ENCODE data around the gene C11orf98.
A peak's percentile ranks its signal among the peaks of the same experiment; 100 is the strongest.
"Not testable (repeated sequence)": the region's sequence is repeated elsewhere in the genome, so short reads cannot be mapped to it uniquely, and the experiment has no call there.

The C11orf98 gene

DNA sequence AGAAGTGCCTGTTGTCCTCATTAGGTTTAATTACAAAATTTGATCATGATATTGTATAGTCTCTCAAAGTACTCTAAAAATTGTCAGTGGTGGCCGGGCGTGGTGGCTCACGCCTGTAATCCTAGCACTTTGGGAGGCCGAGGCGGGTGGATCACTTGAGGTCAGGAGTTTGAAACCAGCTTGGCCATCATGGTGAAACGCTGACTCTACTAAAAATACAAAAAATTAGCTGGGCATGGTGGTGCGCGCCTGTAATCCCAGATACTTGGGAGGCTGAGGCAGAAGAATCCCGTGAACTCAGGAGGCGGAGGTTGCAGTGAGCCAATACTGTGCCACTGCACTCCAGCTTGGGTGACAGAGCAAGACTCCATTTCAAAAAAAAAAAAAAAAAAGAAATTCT is 10.4 kb upstream of the C11orf98 start:
- not testable (repeated sequence) for DNase-seq, H3K9me3 Mint-ChIP-seq, ATAC-seq, H3K27me3 Mint-ChIP-seq, H3K4me3 Mint-ChIP-seq, H3K27ac Mint-ChIP-seq
- H3K36me3 Mint-ChIP-seq (ENCODE audit: low read depth) = peaks cover 49% of the 10 kb centered on the region
- peaks cover 61% of the 10 kb centered on the region for H3K4me1 Mint-ChIP-seq

DNA sequence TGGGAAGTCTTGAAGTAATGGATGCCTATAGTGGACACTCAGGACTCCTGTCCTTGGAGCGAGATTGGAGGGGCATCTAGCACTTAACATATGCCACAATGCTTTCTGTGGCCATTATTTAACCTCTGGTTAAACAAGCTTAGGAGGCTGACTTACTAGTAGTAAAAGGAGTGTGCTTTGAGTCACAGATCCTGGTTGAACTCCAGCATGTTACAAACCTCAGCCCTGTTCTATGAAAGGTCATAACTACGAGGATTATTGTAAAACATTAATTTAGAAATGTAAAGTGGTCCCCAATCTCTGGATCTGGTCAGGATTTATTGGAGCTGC is 8.2 kb upstream of the C11orf98 start:
- Mint-ChIP-seq H3K9me3 (no peaks in the 10 kb centered on the region), H3K4me1 (peaks cover 63% of the 10 kb centered on the region), H3K36me3 (ENCODE audit: low read depth) (peaks cover 62% of the 10 kb centered on the region), H3K27me3 (no peaks in the 10 kb centered on the region), H3K4me3 (peak overlapping the region; percentile 95), H3K27ac (peak overlapping the region; percentile 97)
- no peak for ATAC-seq
- DNase-seq = no peak

DNA sequence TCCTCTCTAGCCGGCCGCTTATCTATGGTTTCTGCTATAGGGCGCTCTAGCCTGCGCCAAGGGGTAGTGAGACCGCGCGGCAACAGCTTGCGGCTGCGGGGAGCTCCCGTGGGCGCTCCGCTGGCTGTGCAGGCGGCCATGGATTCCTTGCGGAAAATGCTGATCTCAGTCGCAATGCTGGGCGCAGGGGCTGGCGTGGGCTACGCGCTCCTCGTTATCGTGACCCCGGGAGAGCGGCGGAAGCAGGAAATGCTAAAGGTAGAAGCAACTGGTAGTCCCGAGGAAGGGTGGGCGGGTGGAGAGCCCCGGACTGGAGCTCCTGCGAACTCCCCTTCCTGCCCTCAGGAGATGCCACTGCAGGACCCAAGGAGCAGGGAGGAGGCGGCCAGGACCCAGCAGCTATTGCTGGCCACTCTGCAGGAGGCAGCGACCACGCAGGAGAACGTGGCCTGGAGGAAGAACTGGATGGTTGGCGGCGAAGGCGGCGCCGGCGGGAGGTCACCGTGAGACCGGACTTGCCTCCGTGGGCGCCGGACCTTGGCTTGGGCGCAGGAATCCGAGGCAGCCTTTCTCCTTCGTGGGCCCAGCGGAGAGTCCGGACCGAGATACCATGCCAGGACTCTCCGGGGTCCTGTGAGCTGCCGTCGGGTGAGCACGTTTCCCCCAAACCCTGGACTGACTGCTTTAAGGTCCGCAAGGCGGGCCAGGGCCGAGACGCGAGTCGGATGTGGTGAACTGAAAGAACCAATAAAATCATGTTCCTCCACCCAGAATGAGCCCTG is 6.8 kb upstream of the C11orf98 start, which contains the start of the genes LBHD1 and UQCC3:
TSS of gene LBHD1 (minus strand) at position 660 of the 782 bp plus-strand sequence. CDS start 2,236 bp downstream, outside the sequence.
TSS of gene UQCC3 (plus strand) at position 66 of the 782 bp plus-strand sequence. CDS start at position 139, 73 bp downstream.
- ATAC-seq = peak; percentile 92
- Mint-ChIP-seq H3K36me3 (ENCODE audit: low read depth) (peaks cover 57% of the 10 kb centered on the region), H3K27ac (peak within 1 kb of the TSS; percentile 97), H3K9me3 (no peaks in the 10 kb centered on the region), H3K27me3 (no peaks in the 10 kb centered on the region), H3K4me1 (peaks cover 63% of the 10 kb centered on the region), H3K4me3 (peak within 1 kb of the TSS; percentile 95)
- DNase-seq = peak; percentile 86

DNA sequence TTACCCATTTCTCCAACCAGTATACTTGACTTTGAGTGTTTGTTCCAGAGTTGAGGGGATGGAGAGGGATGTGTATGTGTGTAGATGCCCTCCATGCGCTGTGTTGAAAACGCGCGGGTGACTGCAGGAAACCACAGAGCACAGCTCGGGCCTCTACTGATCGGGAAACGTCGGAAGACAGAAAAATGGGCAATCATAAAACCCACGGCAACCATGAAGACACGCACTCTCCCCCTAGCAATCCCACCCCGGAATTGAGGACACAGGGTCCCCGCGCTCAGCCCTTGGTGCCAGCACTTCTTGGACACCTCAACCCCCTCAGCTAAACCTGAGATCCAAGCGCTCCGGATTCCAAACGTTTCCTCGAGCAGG is 6.2 kb upstream of the C11orf98 start:
- DNase-seq = no peak
- Mint-ChIP-seq H3K4me3 (peak overlapping the region; percentile 95), H3K4me1 (peaks cover 63% of the 10 kb centered on the region), H3K27me3 (no peaks in the 10 kb centered on the region), H3K27ac (peak overlapping the region; percentile 97), H3K9me3 (no peaks in the 10 kb centered on the region), H3K36me3 (ENCODE audit: low read depth) (peaks cover 61% of the 10 kb centered on the region)
- ATAC-seq = no peak

DNA sequence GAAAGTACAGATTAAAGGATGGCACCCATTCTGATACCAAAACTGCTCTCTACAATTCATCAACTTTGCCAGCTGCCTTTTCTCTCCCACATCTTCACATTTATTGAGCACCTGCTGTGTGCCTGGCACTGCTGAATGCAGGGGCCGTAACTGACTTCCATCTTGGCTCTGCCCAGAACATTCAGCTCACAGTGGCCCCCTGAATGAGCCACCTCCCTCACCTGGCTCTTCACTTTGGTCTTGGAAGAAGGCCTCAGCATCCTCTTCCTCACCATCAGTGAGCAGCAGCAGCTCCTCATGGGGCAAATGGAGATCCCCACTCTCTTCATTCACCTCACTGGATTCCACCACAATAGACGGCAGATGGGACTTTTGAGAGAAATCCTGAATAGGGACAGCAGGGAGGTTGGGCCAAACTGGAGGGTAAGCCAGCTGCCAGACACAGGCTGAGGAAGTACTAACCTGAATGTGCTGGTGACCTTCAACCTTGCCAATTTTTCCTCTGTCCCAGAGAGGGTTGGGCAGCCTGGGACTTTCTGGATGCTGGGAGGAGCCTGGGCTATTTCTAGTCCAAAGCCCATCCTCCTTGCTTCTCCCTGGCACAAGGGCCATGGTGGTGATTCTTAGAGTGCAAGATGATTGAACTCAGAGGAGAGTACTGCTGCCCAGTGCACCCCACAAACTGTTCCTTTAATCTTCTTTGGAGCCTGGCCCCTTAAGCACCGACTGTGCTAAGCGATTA is 4.6 kb upstream of the C11orf98 start:
- H3K4me1 Mint-ChIP-seq = peaks cover 65% of the 10 kb centered on the region
- ATAC-seq = no peak
- H3K9me3 Mint-ChIP-seq = no peaks in the 10 kb centered on the region

DNA sequence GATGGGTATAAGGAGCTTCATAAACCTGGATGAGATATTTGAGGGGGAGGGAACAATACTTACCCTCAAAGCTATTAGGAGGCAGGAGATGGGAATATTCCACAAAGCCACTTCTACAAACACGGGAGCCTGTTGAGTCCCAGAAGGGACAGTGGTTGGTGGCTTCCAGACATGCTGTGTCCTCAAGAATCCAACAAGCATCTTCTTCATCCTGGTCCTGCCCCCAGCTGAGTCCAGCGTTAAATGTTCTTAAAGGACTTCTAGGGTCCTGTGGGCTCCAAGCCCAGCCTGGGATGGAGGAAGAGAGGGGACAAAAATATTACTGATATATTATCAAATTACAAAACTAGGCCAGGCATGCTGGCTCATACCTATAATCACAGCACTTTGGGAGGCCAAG is 2.5 kb upstream of the C11orf98 start:
- Mint-ChIP-seq H3K27me3 (peaks cover 2% of the 10 kb centered on the region), H3K36me3 (ENCODE audit: low read depth) (peaks cover 71% of the 10 kb centered on the region), H3K4me1 (peaks cover 62% of the 10 kb centered on the region), H3K27ac (peak overlapping the region; percentile 99), H3K9me3 (no peaks in the 10 kb centered on the region), H3K4me3 (peak overlapping the region; percentile 99)
- DNase-seq = no peak
- no peak for ATAC-seq

More for the DNA sequence above, 4.6 kb upstream of the C11orf98 start:
- Mint-ChIP-seq H3K4me3 (peak overlapping the region; percentile 95), H3K27ac (peak overlapping the region; percentile 97), H3K36me3 (ENCODE audit: low read depth) (peaks cover 67% of the 10 kb centered on the region), H3K27me3 (peaks cover 2% of the 10 kb centered on the region)
- no peak for DNase-seq

DNA sequence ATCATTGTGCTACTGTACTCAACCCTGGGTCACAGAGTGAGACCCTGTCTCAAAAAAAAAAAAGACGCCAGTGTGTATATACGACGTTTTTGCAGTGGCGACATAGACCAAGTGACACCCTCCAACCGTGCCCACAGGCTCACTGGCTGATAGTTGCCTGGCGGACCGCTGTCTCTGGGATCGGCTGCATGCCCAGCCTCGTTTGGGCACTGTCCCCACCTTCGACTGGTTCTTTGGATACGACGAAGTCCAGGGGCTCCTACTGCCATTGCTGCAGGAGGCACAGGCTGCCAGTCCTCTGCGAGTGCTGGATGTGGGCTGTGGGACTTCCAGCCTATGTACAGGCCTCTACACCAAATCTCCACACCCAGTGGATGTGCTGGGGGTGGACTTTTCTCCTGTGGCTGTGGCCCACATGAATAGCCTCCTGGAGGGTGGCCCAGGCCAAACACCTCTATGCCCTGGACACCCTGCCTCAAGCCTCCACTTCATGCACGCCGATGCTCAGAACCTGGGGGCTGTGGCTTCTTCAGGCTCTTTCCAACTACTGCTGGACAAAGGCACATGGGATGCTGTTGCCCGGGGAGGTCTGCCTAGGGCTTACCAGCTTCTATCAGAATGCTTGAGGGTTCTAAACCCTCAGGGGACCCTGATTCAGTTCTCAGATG is 1.4 kb upstream of the C11orf98 start:
- peak overlapping the region; percentile 99 for H3K4me3 Mint-ChIP-seq
- H3K36me3 Mint-ChIP-seq (ENCODE audit: low read depth) = peaks cover 71% of the 10 kb centered on the region
- H3K9me3 Mint-ChIP-seq = no peaks in the 10 kb centered on the region
- ATAC-seq (peak; percentile 2), DNase-seq (no peak)
- H3K4me1 Mint-ChIP-seq = peaks cover 59% of the 10 kb centered on the region
- H3K27ac Mint-ChIP-seq = peak overlapping the region; percentile 99
- peaks cover 2% of the 10 kb centered on the region for H3K27me3 Mint-ChIP-seq

DNA sequence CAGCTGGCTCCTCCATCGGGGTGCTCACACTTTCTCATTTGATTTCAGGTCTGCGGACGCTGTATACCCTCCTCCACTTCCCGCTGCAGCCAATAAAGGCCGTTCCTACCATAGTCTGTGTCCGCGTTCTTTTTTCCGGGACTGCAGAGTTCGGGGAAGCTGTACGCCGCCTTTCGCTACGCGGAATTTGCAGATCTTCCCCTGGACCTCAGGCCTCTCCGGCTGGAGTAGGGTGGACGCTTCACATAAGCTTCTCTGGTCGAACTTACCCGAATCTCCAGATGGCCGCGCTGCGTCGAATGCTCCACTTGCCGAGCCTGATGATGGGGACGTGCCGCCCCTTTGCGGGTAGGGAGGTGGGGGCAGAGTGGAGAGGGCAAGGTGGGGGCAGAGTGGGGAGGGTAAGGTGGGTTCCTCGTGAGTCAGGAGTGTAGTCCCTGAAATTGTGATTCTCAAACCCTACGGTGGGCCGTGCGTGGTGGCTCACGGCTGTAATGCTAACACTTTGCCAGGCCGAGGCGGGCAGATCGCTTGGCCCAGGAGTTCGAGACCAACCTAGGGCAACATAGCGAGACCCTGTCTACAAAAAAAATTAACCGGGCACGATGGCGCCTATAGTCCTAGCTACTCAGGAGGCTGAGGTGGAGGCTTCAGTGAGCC is 719 bp upstream of the C11orf98 start:
- Mint-ChIP-seq H3K27me3 (peaks cover 2% of the 10 kb centered on the region), H3K36me3 (ENCODE audit: low read depth) (peaks cover 68% of the 10 kb centered on the region), H3K27ac (peak overlapping the region; percentile 99), H3K4me3 (peak overlapping the region; percentile 99), H3K9me3 (no peaks in the 10 kb centered on the region), H3K4me1 (peaks cover 55% of the 10 kb centered on the region)
- DNase-seq (peak; percentile 67), ATAC-seq (peak; percentile 35)

DNA sequence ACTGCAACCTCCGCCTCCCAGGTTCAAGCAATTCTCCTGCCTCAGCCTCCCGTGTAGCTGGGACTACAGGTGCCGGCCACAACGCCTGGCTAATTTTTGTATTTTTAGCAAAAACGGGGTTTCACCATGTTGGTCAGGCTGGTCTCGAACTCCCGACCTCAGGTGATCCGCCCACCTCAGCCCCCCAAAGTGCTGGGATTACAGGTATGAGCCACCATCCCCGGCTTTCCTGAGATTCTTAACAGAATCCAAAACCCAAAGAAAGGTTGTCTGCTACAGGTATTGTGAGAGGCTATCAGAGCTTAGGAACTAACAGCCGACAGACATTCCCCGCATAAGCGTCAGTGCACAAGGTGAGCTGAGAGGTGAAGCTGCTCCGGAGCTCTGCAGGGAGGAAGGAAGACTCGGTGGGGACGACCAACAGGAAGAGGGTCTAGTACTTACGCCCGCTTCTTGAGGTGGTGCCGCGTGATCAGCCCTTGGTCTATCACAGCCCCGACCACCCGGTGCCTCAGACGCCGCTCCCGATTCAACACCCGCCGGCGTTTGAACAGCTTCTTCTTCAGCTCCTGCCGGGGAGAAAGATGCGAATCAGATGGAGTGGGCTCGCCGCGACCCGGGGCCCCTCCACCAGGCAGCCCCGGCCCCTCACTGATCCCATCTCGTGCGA is 470 bp downstream of the C11orf98 start:
- H3K4me3 Mint-ChIP-seq = peak overlapping the region; percentile 99
- no peaks in the 10 kb centered on the region for H3K9me3 Mint-ChIP-seq
- DNase-seq (peak; percentile 61), ATAC-seq (peak; percentile 44)
- peaks cover 62% of the 10 kb centered on the region for H3K36me3 Mint-ChIP-seq (ENCODE audit: low read depth)
- peaks cover 47% of the 10 kb centered on the region for H3K4me1 Mint-ChIP-seq
- peaks cover 2% of the 10 kb centered on the region for H3K27me3 Mint-ChIP-seq
- H3K27ac Mint-ChIP-seq = peak overlapping the region; percentile 99

DNA sequence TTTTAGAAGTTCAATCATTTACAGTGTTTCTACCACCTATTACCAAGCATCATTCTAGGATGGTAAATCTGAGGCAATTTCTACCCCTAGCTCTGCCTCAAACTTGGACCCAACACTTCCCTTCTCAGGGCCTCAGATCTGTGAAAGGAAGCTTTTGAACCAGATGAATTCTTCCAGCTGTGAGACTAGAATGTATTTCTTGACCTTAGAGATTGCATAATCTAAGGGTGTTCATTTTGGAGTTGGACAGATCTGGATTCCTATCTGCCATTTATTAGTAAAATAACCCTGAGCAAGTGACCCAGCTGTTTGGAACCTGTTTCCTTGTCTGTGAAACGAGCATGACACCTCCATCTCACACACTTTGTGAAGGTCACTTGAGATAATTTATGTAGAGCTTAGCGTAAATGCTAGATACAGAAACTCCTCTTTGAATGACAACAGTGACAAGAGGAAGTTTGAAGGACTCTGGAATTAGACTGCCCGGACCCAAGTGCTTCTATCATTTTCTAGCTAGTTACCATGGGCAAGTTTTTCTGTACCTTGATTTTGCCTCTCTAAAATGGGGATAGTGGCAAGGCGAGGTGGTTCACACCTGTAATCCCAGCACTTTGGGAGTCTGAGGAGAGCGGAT is 8.1 kb downstream of the C11orf98 start:
- DNase-seq (no peak), ATAC-seq (no peak)
- no peaks in the 10 kb centered on the region for H3K9me3 Mint-ChIP-seq
- no peak overlapping the region for H3K27ac Mint-ChIP-seq
- H3K4me1 Mint-ChIP-seq = peaks cover 17% of the 10 kb centered on the region
- H3K27me3 Mint-ChIP-seq = no peaks in the 10 kb centered on the region
- no peak overlapping the region for H3K4me3 Mint-ChIP-seq
- H3K36me3 Mint-ChIP-seq (ENCODE audit: low read depth) = peaks cover 12% of the 10 kb centered on the region

DNA sequence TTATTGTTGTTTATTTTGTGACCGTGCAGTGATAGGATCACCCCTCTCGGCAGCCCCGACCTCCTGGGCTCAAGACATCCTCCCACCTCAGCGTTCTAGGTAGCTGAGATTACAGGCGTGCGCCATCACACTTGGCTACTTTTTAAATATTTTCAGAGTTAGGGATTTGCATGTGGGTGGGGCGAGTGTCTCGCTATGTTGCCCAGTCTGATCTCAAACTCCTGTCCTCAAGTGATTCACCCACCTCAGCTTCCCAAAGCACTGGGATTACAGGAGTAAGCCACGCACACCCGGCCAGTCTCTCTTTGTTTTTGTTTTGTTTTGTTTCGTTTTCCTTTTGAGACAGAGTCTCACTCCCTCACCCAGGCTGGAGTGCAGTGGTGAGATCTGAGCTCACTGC is 10.7 kb downstream of the C11orf98 start:
- ATAC-seq = no peak
- Mint-ChIP-seq H3K4me3 (peak overlapping the region; percentile 47), H3K27ac (peak overlapping the region; percentile 69), H3K9me3 (no peaks in the 10 kb centered on the region), H3K4me1 (peaks cover 23% of the 10 kb centered on the region), H3K27me3 (no peaks in the 10 kb centered on the region), H3K36me3 (ENCODE audit: low read depth) (peaks cover 10% of the 10 kb centered on the region)
- no peak for DNase-seq

DNA sequence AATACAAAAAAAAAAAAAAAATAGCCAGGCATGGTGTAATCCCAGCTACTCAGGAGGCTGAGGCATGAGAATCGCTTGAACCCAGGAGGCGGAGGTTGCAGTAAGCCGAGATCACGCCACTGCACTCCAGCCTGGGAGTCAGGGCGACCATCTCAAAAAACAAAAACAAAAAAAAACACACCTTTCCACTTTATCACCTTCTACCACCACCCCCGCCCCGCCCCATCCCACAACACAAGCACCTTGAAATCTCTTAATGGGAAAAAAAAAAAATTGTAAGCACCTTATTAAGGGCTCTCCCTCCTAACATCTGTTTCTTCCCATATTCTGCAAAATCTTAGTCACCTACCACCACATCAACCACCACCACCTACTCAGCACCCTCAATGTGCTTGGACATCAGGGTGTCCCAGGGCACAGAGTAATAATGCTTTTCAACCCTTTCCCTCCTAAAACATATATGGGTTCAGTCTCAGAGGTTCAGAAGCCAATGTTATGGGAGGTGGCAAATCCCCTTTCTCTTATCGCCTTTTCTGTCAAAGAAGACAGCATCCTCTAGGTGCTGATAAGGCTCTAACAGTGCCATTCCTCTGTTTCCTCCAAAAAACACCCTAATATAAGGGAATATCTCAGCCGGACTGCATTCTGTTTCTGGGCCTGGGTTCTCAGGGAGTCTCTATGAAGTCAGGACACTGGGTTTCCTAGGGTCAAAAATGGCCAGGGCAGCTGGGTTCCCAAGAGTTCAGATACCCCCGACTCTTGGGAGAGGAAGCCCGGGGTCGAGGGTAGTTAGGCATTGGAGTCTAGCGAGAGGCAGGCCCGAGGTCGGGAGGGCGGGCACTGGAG is 12.6 kb downstream of the C11orf98 start:
- peak overlapping the region; percentile 94 for H3K4me3 Mint-ChIP-seq
- DNase-seq (no peak), ATAC-seq (no peak)
- peaks cover 27% of the 10 kb centered on the region for H3K4me1 Mint-ChIP-seq
- H3K9me3 Mint-ChIP-seq = no peaks in the 10 kb centered on the region
- H3K36me3 Mint-ChIP-seq (ENCODE audit: low read depth) = peaks cover 10% of the 10 kb centered on the region
- H3K27ac Mint-ChIP-seq = peak overlapping the region; percentile 92
- H3K27me3 Mint-ChIP-seq = no peaks in the 10 kb centered on the region

DNA sequence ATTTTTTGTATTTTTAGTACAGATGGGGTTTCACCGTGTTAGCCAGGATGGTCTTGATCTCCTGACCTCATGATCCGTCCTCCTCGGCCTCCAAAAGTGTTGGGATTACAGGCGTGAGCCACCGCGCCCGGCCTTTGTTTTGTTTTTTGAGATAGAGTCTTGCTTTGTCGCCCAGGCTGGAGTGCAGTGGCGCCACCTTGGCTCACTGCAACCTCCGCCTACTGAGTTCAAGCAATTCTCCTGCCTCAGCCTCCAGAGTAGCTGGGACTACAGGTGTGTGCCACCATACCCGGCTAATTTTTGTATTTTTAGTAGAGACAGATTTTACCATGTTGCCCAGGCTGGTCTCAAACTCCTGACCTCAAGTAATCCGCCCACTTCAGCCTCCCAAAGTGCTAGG is 14.7 kb downstream of the C11orf98 start:
- peaks cover 15% of the 10 kb centered on the region for H3K36me3 Mint-ChIP-seq (ENCODE audit: low read depth)
- peaks cover 36% of the 10 kb centered on the region for H3K4me1 Mint-ChIP-seq
- DNase-seq, H3K27me3 Mint-ChIP-seq, H3K4me3 Mint-ChIP-seq, ATAC-seq, H3K9me3 Mint-ChIP-seq: not testable (repeated sequence)
- peak overlapping the region; percentile 83 for H3K27ac Mint-ChIP-seq
